GM18502 (cell line): ENCODE measurements around the gene METTL1.

Experiments
- ATAC-seq: cut with Tn5 transposase; IDR thresholded peaks from one replicate; pipeline ENCODE4 v1.9.1; 2021; ENCODE audit warnings: mild to moderate bottlenecking; ENCODE audit not compliant: unreplicated experiment, poor library complexity

Gene METTL1

DNA sequence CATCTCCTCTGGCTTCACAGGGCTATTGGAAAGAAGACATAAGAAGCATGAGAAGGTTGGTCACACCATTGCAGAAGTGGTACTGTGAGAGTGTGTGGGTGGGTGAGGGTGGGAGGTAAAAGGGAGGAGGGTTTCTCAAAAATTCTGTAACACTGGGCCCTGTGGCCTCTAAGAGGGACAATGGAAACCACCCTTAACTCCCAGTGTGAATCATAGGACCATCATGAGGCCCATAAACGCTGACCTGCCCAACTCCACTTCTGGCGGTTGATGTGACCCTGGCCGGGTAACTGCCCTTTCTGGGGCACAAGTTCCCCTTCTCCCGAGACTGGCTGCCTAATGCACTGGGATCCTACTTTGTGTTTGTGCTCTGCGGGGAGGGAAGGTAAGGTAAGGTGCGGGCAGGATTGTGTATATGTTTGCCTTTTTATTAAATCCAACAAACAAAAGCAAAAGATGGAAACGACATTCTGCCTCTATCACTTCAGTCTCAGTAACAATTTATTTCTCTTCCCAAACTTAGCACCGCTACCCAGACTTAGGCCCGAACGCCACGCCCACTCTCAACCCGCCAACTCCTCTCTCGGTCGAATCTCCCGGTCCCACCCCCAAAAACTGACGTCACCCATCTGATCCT is 551 bp downstream of the METTL1 start:
- peak; percentile 84 for ATAC-seq

DNA sequence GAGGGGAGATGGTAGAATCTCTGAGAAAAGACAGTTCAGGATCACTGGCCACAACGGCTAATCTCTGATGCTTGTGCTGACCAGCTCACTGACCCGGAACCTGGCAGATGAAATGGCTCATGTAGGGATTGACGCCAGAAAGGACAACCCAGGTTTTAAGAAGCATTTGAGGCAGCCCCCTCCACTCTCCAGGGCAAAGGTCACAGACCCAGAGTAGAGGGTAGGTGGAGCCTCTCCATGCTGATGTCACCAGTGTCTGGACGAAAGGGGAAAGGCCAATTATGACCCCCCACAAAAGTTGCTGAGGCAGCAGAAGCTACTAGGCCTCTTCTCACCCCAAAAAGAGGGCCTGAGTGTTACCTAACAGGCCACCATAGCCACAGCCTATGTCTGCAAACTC is 1.2 kb downstream of the METTL1 start:
- ATAC-seq, result no peak

DNA sequence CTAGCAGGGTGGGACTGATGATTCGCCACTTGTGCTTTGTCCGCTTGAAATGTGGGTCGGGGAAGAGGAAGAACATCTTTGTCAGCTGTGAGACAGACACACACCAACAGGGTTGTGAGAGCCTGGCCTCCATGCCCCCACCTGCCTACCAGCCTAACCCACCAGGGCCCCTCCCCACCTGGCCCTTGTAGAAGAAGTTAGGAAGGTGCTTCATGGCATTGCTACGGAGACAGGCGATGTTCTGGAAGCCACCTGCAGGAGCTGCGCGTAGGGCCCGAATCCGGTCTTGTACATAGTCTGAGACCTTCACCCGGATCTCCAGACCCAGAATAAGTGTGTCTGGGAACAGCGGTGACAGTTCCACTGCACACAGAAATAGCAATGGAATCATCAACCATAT is 2.3 kb downstream of the METTL1 start:
- ATAC-seq, result no peak

GRCh38 chr12:57767876-57768275 is 4.0 kb downstream of the METTL1 start:
- no peak for ATAC-seq

GRCh38 chr12:57767305-57767698 is 4.6 kb downstream of the METTL1 start:
- ATAC-seq, result no peak

DNA sequence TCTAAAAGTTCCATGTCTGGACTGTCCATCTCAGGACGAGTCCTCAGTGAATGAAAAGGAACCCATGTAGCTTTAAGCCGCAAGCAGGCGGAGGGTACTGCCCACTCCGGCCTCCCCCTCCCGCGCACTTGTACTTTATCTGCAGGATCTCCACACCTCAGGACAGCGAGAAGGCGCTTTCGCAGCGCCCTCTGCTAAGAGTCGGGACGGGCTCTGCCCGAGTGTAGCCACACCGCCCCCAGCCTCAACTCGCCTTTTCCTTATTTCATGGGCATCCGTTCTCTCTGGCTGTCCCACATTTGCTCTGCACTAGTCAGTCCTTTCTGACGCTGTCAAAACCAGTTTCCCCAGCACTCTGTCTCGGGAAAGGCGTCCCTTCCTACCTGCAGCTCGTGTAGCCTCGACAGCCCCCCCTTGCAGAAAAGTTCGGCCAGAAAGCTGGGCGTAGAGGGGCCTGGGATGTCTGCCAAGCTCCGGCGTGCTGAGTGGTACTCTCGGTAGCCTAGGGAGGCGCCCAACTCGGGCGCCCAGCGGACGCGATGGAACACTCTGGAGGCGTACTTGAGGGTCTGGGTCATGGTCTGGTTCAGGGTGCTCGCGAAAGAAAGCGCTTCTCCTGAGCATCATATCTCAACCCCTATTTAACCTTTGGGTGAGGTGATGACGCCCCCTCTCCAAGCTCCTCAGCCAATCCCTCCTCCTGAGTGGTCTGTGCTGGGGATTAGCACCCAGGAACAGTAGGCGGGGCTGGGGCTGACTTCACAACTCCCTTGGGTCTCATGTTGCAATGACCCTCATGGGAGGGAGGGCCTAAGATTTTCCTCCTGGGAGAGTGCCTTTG is 5.2 kb downstream of the METTL1 start, which contains the start of gene CYP27B1:
CYP27B1 (minus strand) TSS at position 615 of the 841 bp plus-strand sequence; CDS start at position 578, 37 bp downstream.
- ATAC-seq, result no peak

GRCh38 chr12:57765698-57766463 is 6.0 kb downstream of the METTL1 start:
- ATAC-seq, result no peak

GRCh38 chr12:57765003-57765697 is 6.8 kb downstream of the METTL1 start:
- ATAC-seq, result peak; percentile 76

DNA sequence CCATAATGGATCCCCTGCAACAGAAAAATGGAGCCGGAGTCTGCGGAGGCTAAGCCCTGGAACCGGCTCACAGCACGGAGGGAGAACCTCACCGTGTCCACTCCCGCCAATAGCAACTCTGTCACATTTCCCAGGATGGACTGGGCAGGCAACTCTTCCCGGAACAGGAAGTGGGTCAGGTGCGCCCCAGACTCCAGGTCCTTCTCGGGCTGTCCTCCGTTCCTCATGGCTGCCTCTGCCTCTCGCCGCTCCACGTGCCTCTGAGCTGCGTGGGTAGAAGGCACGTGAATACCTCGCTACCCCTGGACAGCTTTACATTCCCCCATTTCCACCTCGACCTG is 7.3 kb downstream of the METTL1 start:
- peak; percentile 5 for ATAC-seq

- ATAC-seq, result no peak
Measured at GRCh38 chr12:57763881-57764661, 7.8 kb downstream of the METTL1 start.

GRCh38 chr12:57762463-57762862 is 9.4 kb downstream of the METTL1 start:
- ATAC-seq, result no peak

DNA sequence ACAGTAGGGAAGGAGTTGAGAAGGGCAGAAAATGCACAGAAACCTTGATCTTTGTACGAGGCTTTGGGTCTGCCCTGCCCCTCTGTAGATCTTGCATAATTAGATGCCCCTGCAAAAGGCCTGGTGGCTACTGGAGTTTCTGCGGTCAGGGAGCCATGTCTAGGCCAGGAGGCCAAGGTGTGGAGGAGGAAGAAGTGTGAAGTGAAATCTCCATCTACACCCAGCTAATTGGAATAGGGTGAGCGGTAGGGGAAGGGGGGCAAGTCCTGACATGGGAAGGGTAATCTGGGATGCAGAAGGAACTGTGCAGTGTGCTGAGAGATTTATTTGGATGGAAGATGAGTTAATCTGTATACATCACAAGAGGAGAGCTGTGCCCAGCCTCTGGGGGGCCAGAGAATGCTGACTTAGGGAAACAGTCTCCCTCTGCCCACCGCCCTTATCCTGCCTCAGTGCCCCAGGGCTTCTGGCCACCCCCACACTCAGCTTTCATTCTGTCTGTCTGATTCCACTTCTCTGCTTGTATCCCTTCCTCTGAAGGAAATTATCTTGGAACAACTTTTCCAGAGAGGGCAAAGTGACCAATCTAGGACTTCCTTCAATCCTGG is 10.4 kb downstream of the METTL1 start:
- no peak for ATAC-seq

- ATAC-seq, result no peak
Measured at GRCh38 chr12:57760347-57760982, 11.4 kb downstream of the METTL1 start.

DNA sequence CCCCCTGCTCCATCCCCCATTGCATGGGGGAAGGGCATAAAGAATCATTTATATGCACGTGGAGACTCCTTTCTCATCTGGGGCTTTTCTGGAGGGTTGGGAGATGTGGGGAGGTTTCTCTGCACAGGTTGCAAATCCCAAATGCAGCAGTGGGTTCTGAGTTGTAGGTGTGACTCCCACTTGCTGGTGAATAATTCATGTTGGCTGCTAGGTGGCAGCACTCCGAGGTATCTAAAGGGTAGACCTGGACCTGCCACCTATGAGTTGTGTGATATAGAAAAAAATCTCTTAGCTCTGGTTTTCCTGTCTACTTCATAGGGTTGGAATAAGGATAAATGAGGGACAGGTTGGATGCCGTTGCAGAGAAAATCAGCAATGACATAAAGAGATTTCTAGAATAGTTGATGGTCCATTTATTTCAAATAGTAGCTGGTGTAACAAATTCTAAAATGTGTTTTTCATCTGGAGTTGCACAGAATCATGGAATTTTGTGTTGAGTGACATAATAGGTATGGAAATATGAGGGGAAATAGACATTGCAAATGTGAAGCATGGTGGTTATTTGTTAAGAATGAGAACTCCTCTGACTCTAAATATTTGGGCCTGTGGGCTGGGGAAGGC is 12.4 kb downstream of the METTL1 start:
- ATAC-seq, result no peak

- no peak for ATAC-seq
Measured at GRCh38 chr12:57758552-57759359, 13.1 kb downstream of the METTL1 start.

DNA sequence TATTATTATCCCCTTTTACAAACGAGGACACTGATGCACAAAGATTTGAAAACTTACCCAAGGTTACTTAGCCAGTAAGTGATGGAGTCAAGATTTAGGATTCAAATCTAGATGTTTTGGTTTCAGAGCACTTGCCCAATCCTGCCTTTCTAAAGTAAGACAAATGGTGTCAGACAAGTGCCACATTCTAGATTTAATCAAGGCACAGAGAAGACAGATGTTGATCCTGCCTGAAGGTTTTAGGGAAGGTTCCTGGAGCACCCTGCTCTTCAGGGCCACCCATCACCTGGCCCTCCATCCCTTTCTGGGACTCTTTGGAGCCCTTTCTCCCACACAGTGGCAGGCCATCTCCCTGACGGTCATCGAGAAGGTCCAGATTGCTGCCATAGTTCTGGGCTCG is 14.1 kb downstream of the METTL1 start:
- ATAC-seq, result no peak

DNA sequence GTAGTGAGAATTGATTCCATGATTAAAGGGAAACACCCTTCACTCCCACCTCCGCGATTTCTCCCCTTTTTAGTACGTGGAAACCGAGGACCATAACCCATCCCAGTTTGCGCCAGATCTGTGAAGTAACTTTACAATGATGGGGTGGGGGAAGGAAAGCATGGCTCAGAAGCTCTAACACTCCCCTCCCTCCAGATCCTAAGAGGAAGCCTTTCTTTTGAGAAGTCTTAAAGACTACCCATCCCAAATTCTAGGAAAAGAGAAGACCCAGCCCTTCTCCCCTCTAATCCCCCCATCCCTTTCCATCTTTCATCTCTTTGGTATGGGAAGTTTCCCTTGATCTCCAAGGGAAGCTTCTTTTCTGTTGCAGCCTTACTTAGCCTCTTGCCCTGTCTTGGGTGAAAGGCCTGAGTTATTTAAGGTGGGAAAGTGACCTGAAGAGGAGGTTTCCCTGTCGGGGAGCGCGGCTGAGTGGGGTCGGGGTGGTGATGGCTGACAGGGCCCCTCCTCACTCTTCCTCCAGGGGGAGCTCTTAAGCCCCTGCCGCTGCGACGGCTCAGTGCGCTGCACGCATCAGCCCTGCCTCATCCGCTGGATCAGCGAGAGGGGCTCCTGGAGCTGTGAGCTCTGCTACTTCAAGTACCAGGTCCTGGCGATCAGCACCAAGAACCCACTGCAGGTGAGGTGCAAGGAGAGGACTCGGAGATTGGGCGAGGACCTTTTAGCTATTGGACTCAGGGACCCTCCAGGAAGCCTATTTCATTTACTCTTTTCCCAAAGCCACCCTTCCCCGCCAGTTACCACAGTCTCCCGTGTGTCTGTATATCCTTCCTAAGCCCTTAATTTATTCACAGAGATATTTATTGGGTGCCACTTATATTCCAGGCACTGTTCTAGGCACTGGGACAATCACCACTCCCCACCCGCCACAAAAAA is 15.2 kb downstream of the METTL1 start:
- ATAC-seq, result peak; percentile 27
